Tibial nerve (tissue), 4 donors: ENCODE measurements around the gene UTF1. TPM values are rescaled to one million over a fixed set of nuclear protein-coding genes. Genes with fewer than 3 reads are reported as not detected.

Source experiments
- DNase-seq, 2 donors: peaks; one replicate each; pipeline ENCODE4 v3.0.0-alpha.2; 2019; ENCODE audit warnings: low spot score in 2 of 2
- H3K27ac ChIP-seq, 4 donors: fragments of 200-600 bp; sonication (generic) in 3 of 4; one replicate each; pipeline ENCODE4 v1.5.1; 2017 to 2019; ENCODE audit warnings: mild to moderate bottlenecking in 1 of 4
- H3K27me3 ChIP-seq, 2 donors: fragments of 200-600 bp; sonication (generic) in 1 of 2; one replicate each; pipeline versions ENCODE4 v1.5.1 to v1.6.0; 2017 to 2019
- H3K36me3 ChIP-seq, 3 donors: fragments of 200-600 bp; sonication (generic); one replicate each; pipeline ENCODE4 v1.5.1; 2018 to 2019
- H3K4me1 ChIP-seq, 4 donors: fragments of 200-600 bp; sonication (generic) in 3 of 4; one replicate each; pipeline ENCODE4 v1.5.1; 2017 to 2019
- H3K4me3 ChIP-seq, 4 donors: fragments of 200-600 bp; sonication (generic) in 3 of 4; one replicate each; pipeline ENCODE4 v1.5.1; 2017 to 2019; ENCODE audit warnings: mild to moderate bottlenecking in 1 of 4, moderate library complexity in 1 of 4
- H3K9me3 ChIP-seq, 4 donors: fragments of 200-600 bp; sonication (generic) in 3 of 4; one replicate each; pipeline ENCODE4 v1.5.1; 2017 to 2019
- CTCF ChIP-seq, 5 experiments: fragments of 200-600 bp in 3 of 5; fragments of 450-650 bp in 2 of 5; sonication (generic) in 3 of 5; IDR thresholded peaks; one replicate each; pipeline ENCODE4 v1.5.1; 2016 to 2019; ENCODE audit warnings: antibody characterized with exemption in 5 of 5, mild to moderate bottlenecking in 3 of 5, moderate library complexity in 2 of 5
- EP300 ChIP-seq, 2 donors: sonication (generic); formaldehyde crosslinking; IDR thresholded peaks; one replicate each; pipeline ENCODE4 v1.6.1; 2017; ENCODE audit warnings: antibody characterized with exemption in 2 of 2, mild to moderate bottlenecking in 1 of 2
- POLR2A ChIP-seq, 2 donors: fragments of 450-650 bp; IDR thresholded peaks; one replicate each; pipeline ENCODE4 v1.6.1; 2017; ENCODE audit warnings: antibody characterized with exemption in 2 of 2, mild to moderate bottlenecking in 2 of 2, moderate library complexity in 2 of 2
- WGBS, 2 donors: methylation state at CpG; one replicate each; pipeline ENCODE4 v1.1.5; 2018; 5-methylcytosine and 5-hydroxymethylcytosine counted together
- total RNA-seq, 4 donors: library from RNA; depleted of rRNA; stranded (reverse); fragments of >200 nt; gene quantifications; one replicate each; pipeline ENCODE4 v1.1.0, GENCODE V29; 2016

Gene UTF1
- total RNA-seq, 4 donors from 2014 or later = not detected

- Histone ChIP-seq H3K4me1 (peaks cover 0 to 9% (median 0%) of the 10 kb centered on the region in 4 donors), H3K9me3 (peaks cover 0 to 9% (median 0%) of the 10 kb centered on the region in 4 donors), H3K4me3 (no peak overlapping the region), H3K36me3 (no peaks in the 10 kb centered on the region), H3K27ac (no peak overlapping the region), H3K27me3 (peaks cover 0 to 4% of the 10 kb centered on the region in 2 donors)
- 37 to 41% methylated on average over 21 to 32 of the region's 34 CpGs for WGBS, 2 donors
- TF ChIP-seq EP300 (IDR thresholded peaks at IDR 0.05) (no peak), CTCF (IDR thresholded peaks at IDR 0.05) (no peak), POLR2A (IDR thresholded peaks at IDR 0.05) (no peak)
- DNase-seq = no peak
Measured at GRCh38 chr10:133186416-133187090, 43.5 kb upstream of the UTF1 start.

- Histone ChIP-seq H3K9me3 (peaks cover 0 to 17% (median 0%) of the 10 kb centered on the region in 4 donors), H3K36me3 (no peaks in the 10 kb centered on the region), H3K27me3 (peaks cover 0 to 4% of the 10 kb centered on the region in 2 donors), H3K27ac (no peak overlapping the region), H3K4me3 (no peak overlapping the region), H3K4me1 (peaks cover 0 to 9% (median 0%) of the 10 kb centered on the region in 4 donors)
- WGBS, 2 donors = 82 to 83% methylated on average over 14 to 15 of the region's 38 CpGs
- no peak for DNase-seq
- TF ChIP-seq EP300 (IDR thresholded peaks at IDR 0.05) = no peak
- no peak for TF ChIP-seq POLR2A (IDR thresholded peaks at IDR 0.05)
- no peak for TF ChIP-seq CTCF (IDR thresholded peaks at IDR 0.05)
Measured at GRCh38 chr10:133187091-133187905, 42.7 kb upstream of the UTF1 start.

GRCh38 chr10:133187906-133188681 is 41.9 kb upstream of the UTF1 start:
- H3K27ac ChIP-seq = no peak overlapping the region
- no peaks in the 10 kb centered on the region for H3K36me3 ChIP-seq
- 79 to 85% methylated on average over 15 to 36 of the region's 38 CpGs for WGBS, 2 donors
- H3K27me3 ChIP-seq = peaks cover 0 to 4% of the 10 kb centered on the region in 2 donors
- no peak overlapping the region for H3K4me3 ChIP-seq
- TF ChIP-seq EP300 (IDR thresholded peaks at IDR 0.05) = no peak
- TF ChIP-seq POLR2A (IDR thresholded peaks at IDR 0.05) = no peak
- TF ChIP-seq CTCF (IDR thresholded peaks at IDR 0.05) = no peak
- peaks cover 0 to 9% (median 0%) of the 10 kb centered on the region in 4 donors for H3K4me1 ChIP-seq
- peaks cover 0 to 25% (median 0%) of the 10 kb centered on the region in 4 donors for H3K9me3 ChIP-seq
- no peak for DNase-seq

DNA sequence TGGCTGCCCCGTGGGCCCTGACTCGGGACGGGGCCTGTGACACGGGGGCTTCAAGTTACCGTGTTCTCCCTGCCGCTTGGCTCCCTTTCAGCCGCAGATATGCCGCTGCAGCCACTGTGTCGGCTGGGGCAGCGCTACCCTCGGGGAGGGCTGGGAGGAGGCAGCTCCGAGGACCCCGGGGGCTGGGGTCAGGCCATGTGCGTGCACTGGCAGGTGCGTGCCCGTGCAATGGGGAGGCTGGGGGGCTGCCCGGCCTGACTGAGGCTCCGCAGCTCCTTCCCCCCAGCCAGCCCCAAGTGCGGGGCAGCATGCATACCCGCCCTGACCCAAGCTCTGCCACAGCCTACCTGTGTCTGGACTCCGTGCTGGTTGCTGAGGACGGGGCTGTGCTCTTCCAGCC is 40.8 kb upstream of the UTF1 start:
- WGBS, 2 donors = 78 to 89% methylated on average over 22 of the region's 22 CpGs
- Histone ChIP-seq H3K4me1 (peaks cover 0 to 9% (median 0%) of the 10 kb centered on the region in 4 donors), H3K4me3 (no peak overlapping the region), H3K36me3 (no peaks in the 10 kb centered on the region), H3K27me3 (peaks cover 0 to 4% of the 10 kb centered on the region in 2 donors), H3K27ac (no peak overlapping the region), H3K9me3 (peaks cover 0 to 36% (median 0%) of the 10 kb centered on the region in 4 donors)
- no peak for DNase-seq
- TF ChIP-seq CTCF (IDR thresholded peaks at IDR 0.05) (no peak), EP300 (IDR thresholded peaks at IDR 0.05) (no peak), POLR2A (IDR thresholded peaks at IDR 0.05) (no peak)
